Keratinocyte (primary cell): ENCODE measurements around the gene BATF. TPM values are rescaled to one million over a fixed set of nuclear protein-coding genes. Genes with fewer than 3 reads are reported as not detected.

Experiments
- DNase-seq: peaks from one replicate; pipeline ENCODE4 v3.0.0-alpha.2; 2011; ENCODE audit warnings: low read depth, missing footprints, low spot score
- FAIRE-seq: peaks from 2 replicates; lab custom pipeline; 2011; peaks lifted over from hg19 to GRCh38; lab: Jason Lieb, UNC
- H2AFZ ChIP-seq: 2 replicates; pipeline ENCODE4 v1.6.0; 2012; ENCODE audit warnings: low read length, control low read depth, inconsistent platforms; ENCODE audit not compliant: control insufficient read depth
- H3K27ac ChIP-seq: 2 replicates; pipeline ENCODE4 v1.5.1; 2011; ENCODE audit warnings: low read length; ENCODE audit not compliant: control insufficient read depth, insufficient read depth
- H3K27me3 ChIP-seq: 3 replicates; pipeline ENCODE4 v1.6.0; 2011; ENCODE audit warnings: low read length; ENCODE audit not compliant: control insufficient read depth, insufficient read depth; ENCODE audit errors: extremely low read depth
- H3K36me3 ChIP-seq, 2 experiments: 2 replicates in 1 of 2; 3 replicates in 1 of 2; pipeline ENCODE4 v1.5.1; 2011; ENCODE audit warnings: low read length in 2 of 2, mild to moderate bottlenecking in 1 of 2; ENCODE audit not compliant: control insufficient read depth in 2 of 2, insufficient read depth in 2 of 2; ENCODE audit errors: extremely low read depth in 1 of 2
- H3K4me1 ChIP-seq: 3 replicates; pipeline ENCODE4 v1.5.1; 2011; ENCODE audit warnings: low read length; ENCODE audit not compliant: control insufficient read depth, insufficient read depth; ENCODE audit errors: extremely low read depth
- H3K4me2 ChIP-seq: 3 replicates; pipeline ENCODE4 v1.6.0; 2011; ENCODE audit warnings: low read depth, low read length; ENCODE audit not compliant: control insufficient read depth, insufficient read depth; ENCODE audit errors: extremely low read depth
- H3K4me3 ChIP-seq, 3 experiments: fragments of 200-600 bp in 1 of 3; sonication (generic) in 1 of 3; 2 replicates in 2 of 3; 3 replicates in 1 of 3; pipeline ENCODE4 v1.5.1; 2011 to 2016; ENCODE audit warnings: low read length in 3 of 3, mild to moderate bottlenecking in 3 of 3, control low read depth in 2 of 3, inconsistent platforms in 1 of 3, low read depth in 1 of 3, mixed read lengths in 1 of 3, mixed run types in 1 of 3, moderate library complexity in 1 of 3; ENCODE audit not compliant: control insufficient read depth in 2 of 3, insufficient read depth in 2 of 3; ENCODE audit errors: extremely low read depth in 1 of 3
- H3K79me2 ChIP-seq: 2 replicates; pipeline ENCODE4 v1.6.0; 2012; ENCODE audit warnings: low read length; ENCODE audit not compliant: control insufficient read depth, insufficient read depth
- H3K9ac ChIP-seq: 3 replicates; pipeline ENCODE4 v1.6.0; 2011; ENCODE audit warnings: low read length; ENCODE audit not compliant: control insufficient read depth, insufficient read depth; ENCODE audit errors: extremely low read depth
- H3K9me1 ChIP-seq: 3 replicates; pipeline ENCODE4 v1.6.0; 2011; ENCODE audit warnings: low read length; ENCODE audit not compliant: control insufficient read depth, insufficient read depth; ENCODE audit errors: extremely low read depth
- H3K9me3 ChIP-seq: 2 replicates; pipeline ENCODE4 v1.5.1; 2012; ENCODE audit warnings: low read depth, low read length; ENCODE audit not compliant: control insufficient read depth
- H4K20me1 ChIP-seq: 3 replicates; pipeline ENCODE4 v1.6.0; 2011; ENCODE audit warnings: low read length; ENCODE audit not compliant: control insufficient read depth, insufficient read depth; ENCODE audit errors: extremely low read depth
- EZH2 ChIP-seq: IDR thresholded peaks from one replicate; pipeline ENCODE4 v1.6.1; 2012; ENCODE audit warnings: inconsistent platforms, mild to moderate bottlenecking, low read length, moderate library complexity
- dilution Hi-C: fragments of 300-500 bp; cut with MboI; formaldehyde crosslinking; loops from one replicate; pipeline ENCODE4 v1.7.0; 2020; ENCODE audit warnings: low sequenced_read_pairs; ENCODE audit not compliant: extremely low pct_ligation_motif_present
- polyA plus RNA-seq, 5 experiments: library from polyadenylated mRNA; depleted of rRNA in 3 of 5; stranded (reverse) in 3 of 5; stranded (forward) in 1 of 5; unstranded in 1 of 5; fragments of >200 nt; gene quantifications; 1 replicate in 1 of 5; 2 replicates in 3 of 5; 3 replicates in 1 of 5; pipeline versions ENCODE4 v1.2.1 to v1.2.3, GENCODE V29; 2011 to 2012; ENCODE audit warnings: missing spikeins in 2 of 5, low read depth in 1 of 5, low replicate concordance in 1 of 5
- TF ChIP-seq, protein P1 (sequence below), 3 experiments: IDR thresholded peaks in 1 of 3; conservative IDR thresholded peaks in 1 of 3; optimal IDR thresholded peaks in 1 of 3; 2 replicates in 2 of 3; 3 replicates in 1 of 3; pipeline versions ENCODE3 to v1.5.1; 2011; ENCODE audit warnings: low read length in 3 of 3, mild to moderate bottlenecking in 3 of 3, moderate library complexity in 2 of 3, control low read depth in 1 of 3, inconsistent platforms in 1 of 3; ENCODE audit not compliant: insufficient read depth in 2 of 3; ENCODE audit errors: extremely low read depth in 1 of 3

BATF gene
- polyA plus RNA-seq, 1 donor (not counting 4 experiments of a cell fraction or from before 2014, with no cell fraction given) = not detected

DNA sequence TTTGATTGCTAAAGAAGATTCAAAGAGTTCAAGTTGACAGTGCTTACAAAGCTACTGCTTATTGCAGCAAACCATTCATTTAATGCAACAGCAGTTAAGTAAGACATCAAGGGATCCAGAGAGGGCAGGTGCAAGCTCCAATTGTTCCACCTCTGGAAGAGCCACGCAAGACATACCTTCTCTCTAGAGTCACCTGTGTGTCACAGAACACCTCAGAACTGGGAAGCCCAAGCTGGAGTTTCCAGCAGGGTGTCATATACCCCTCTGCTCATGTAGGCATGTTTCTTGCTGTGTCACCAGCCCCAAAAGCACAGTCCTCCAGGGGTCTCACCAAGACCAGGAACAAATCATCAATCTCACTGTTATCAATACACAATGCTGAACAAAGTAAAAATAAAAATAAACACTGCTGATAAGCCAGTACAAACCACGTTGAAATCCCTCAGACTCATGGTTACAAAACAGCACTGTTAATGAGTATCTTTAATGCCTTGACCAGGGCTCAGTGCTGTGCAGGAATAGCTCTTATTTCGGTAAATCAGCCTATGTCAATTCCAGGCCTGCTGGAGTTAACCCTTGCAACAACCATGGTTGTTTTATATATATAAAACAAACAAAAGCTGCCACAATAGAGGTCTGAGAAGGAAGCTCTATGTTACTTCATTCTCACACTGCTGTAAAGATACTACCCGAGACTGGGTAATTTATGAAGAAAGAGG, 37.4 kb upstream of the BATF start:
- H2AFZ ChIP-seq = no peak overlapping the region
- dilution Hi-C loops = no loop called here
- no peaks in the 10 kb centered on the region for H3K36me3 ChIP-seq
- no peak overlapping the region for H3K27ac ChIP-seq
- no peak for FAIRE-seq
- H3K4me3 ChIP-seq = no peak overlapping the region
- DNase-seq = no peak
- no peaks in the 10 kb centered on the region for H4K20me1 ChIP-seq
- H3K9me3 ChIP-seq = no peaks in the 10 kb centered on the region
- H3K9me1 ChIP-seq = no peaks in the 10 kb centered on the region
- no peak overlapping the region for H3K9ac ChIP-seq
- no peaks in the 10 kb centered on the region for H3K79me2 ChIP-seq
- no peak for TF ChIP-seq EZH2
- TF ChIP-seq, protein P1, sequence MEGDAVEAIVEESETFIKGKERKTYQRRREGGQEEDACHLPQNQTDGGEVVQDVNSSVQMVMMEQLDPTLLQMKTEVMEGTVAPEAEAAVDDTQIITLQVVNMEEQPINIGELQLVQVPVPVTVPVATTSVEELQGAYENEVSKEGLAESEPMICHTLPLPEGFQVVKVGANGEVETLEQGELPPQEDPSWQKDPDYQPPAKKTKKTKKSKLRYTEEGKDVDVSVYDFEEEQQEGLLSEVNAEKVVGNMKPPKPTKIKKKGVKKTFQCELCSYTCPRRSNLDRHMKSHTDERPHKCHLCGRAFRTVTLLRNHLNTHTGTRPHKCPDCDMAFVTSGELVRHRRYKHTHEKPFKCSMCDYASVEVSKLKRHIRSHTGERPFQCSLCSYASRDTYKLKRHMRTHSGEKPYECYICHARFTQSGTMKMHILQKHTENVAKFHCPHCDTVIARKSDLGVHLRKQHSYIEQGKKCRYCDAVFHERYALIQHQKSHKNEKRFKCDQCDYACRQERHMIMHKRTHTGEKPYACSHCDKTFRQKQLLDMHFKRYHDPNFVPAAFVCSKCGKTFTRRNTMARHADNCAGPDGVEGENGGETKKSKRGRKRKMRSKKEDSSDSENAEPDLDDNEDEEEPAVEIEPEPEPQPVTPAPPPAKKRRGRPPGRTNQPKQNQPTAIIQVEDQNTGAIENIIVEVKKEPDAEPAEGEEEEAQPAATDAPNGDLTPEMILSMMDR (optimal IDR thresholded peaks at IDR 0.05 in 1 of 3, IDR thresholded peaks at IDR 0.05 in 1 of 3, conservative IDR thresholded peaks at IDR 0.05 in 1 of 3; ENCODE audit: extremely low read depth in 1 of 3, insufficient read depth in 2 of 3, low read length in 3 of 3) = no peak
- peaks cover 4% of the 10 kb centered on the region for H3K27me3 ChIP-seq
- H3K4me1 ChIP-seq = peaks cover 7% of the 10 kb centered on the region
- no peak overlapping the region for H3K4me2 ChIP-seq

DNA sequence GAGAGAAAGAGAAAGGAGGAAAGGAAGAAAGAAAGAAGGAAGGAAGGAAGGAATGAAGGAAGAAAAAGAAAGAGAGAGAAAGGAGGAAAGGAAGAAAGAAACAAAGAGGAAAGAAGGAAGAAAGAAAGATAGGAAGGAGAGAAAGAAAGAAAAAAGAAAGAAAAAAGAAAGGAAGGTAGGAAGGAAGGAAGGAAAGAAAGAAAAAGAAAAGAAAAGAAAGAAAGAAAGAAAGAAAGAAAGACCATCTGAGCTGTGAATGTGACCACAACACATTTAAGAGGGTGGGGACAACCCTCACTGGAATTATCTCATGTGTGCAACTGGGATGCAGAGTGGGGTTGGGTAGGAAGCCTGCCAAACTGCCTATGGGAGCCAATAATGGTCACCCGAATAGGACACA, 36.0 kb upstream of the BATF start:
- H3K9me1 ChIP-seq = no peaks in the 10 kb centered on the region
- DNase-seq (no peak), FAIRE-seq (no peak)
- TF ChIP-seq, protein P1 (optimal IDR thresholded peaks at IDR 0.05 in 1 of 3, IDR thresholded peaks at IDR 0.05 in 1 of 3, conservative IDR thresholded peaks at IDR 0.05 in 1 of 3; ENCODE audit: extremely low read depth in 1 of 3, insufficient read depth in 2 of 3, low read length in 3 of 3) = no peak
- TF ChIP-seq EZH2 = no peak
- no peak overlapping the region for H3K27ac ChIP-seq
- H3K9ac ChIP-seq = no peak overlapping the region
- H3K9me3 ChIP-seq = no peaks in the 10 kb centered on the region
- H2AFZ ChIP-seq = no peak overlapping the region
- H3K4me3 ChIP-seq = no peak overlapping the region
- H3K4me2 ChIP-seq = no peak overlapping the region
- H3K36me3 ChIP-seq = no peaks in the 10 kb centered on the region
- H3K4me1 ChIP-seq = peaks cover 7% of the 10 kb centered on the region
- no peaks in the 10 kb centered on the region for H3K79me2 ChIP-seq
- dilution Hi-C loops = no loop called here
- no peaks in the 10 kb centered on the region for H4K20me1 ChIP-seq
- peaks cover under 1% of the 10 kb centered on the region for H3K27me3 ChIP-seq
